Eye (tissue), 1 donor: ENCODE data around the gene TMEM132C.

ENCODE experiments used
- DNase-seq: peaks from one replicate; pipeline ENCODE4 v3.0.0-alpha.2; 2015

Gene TMEM132C

DNA sequence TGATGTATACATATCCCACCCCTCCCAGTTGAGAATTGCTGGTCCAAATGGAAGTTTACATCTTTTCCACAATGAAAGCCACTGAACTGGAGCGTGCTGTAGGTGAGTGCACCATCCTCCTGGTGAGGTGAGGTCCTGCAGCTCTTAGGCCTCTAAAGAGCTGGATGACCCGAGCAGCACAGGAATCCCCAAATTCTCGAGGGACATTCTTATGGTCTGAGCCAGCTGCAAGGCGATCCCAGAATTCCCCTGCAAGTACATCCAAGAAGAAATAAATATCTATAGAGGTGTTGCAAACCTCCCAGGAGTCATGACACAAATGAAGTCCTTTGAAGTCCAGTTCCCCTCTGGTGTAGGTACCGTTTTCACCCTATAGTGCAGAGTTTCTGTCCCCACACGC lies 24.0 kb downstream of the TMEM132C start:
- no peak for DNase-seq

GRCh38 chr12:128298091-128298748 lies 31.2 kb downstream of the TMEM132C start:
- DNase-seq, result no peak

- no peak for DNase-seq
Observed at GRCh38 chr12:128305336-128305892, 38.4 kb downstream of the TMEM132C start.

- DNase-seq, result no peak
Observed at GRCh38 chr12:128307791-128308190, 40.8 kb downstream of the TMEM132C start.

GRCh38 chr12:128312661-128313060 lies 45.7 kb downstream of the TMEM132C start:
- DNase-seq, result peak; percentile 65

DNA sequence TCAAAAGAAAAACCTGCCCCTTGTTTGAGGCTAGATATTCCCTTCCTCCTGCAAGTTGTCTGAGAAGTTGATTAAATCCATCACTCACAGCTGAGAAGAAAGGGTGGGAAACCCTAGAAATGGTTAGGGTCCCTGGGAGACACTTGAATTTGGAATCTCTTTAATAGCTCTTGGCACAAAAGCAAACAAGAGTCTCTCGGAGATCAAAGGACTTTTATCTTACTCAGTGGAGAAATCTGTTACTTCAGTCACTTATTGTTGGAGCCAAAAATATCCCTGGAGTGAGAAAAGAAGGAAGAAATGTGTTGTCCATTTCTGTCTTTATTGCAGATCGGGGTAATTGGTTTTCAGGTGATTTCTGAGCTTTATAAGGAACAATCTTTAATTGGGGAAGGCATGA lies 47.0 kb downstream of the TMEM132C start:
- DNase-seq, result peak; percentile 44

- DNase-seq, result no peak
Observed at GRCh38 chr12:128314611-128315010, 47.6 kb downstream of the TMEM132C start.

DNA sequence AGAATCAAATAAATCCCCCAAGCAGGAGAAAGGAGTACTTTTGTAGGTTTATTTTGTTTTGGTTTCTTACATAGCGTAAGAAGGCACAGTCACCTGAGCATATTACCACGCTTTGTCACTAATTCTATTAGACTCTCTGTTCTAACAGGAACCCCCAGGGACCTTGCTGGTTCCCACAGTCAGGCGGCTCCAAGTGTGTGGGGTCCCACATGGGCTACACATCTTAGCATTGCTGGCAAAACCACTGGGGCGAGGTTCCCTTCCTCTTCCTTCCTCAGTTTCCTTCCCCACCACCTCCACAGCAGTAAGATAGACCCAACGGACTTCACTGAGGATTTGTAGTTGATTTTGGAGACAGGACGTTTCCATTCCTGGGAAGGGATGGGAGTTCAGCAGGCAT lies 49.1 kb downstream of the TMEM132C start:
- DNase-seq, result no peak

DNA sequence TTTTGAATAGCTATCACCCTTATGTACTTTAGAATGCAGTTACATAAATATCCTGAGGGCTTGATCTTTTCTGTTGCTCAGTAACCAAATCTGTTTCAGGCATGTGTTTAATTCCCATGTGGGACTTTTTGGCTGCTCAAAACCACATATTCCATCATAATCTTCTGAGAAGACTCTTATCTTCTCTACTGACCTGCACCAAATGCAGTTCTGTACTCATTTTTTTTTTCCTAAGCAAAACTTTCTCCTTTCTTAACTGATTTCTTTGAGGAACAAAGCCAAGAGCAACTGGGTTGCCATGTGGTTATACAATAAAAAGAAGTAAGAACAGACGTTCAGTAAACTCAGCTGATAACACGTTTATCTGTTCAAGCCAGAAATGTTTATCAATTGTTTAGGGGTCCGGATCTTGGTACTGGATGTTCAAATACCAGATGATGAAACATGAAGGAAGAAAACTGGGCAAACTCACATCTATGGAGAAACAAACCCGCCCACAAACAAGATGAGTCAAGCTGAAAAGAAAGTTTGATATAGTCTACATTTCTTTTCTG lies 50.1 kb downstream of the TMEM132C start:
- no peak for DNase-seq

DNA sequence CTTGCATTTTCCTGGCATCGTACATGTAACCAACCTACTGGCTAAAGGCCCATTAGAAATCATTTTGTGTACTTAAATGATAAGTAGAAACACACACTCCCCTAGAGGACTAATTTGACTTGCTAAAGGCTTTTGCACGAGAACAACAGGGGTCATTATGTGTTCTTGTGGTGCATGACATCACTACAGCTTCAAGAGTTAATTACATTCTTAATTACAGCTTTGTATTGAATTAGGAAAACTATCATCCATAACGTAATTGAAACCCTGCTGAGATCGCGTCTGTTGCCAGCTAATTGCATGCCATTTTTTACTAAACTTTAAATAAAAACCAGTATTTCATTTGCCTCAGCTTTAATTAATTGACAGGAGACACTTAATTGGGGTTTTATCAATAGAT lies 51.4 kb downstream of the TMEM132C start:
- DNase-seq, result no peak

GRCh38 chr12:128318946-128319345 lies 52.0 kb downstream of the TMEM132C start:
- no peak for DNase-seq

- DNase-seq, result no peak
Observed at GRCh38 chr12:128322341-128322740, 55.4 kb downstream of the TMEM132C start.

DNA sequence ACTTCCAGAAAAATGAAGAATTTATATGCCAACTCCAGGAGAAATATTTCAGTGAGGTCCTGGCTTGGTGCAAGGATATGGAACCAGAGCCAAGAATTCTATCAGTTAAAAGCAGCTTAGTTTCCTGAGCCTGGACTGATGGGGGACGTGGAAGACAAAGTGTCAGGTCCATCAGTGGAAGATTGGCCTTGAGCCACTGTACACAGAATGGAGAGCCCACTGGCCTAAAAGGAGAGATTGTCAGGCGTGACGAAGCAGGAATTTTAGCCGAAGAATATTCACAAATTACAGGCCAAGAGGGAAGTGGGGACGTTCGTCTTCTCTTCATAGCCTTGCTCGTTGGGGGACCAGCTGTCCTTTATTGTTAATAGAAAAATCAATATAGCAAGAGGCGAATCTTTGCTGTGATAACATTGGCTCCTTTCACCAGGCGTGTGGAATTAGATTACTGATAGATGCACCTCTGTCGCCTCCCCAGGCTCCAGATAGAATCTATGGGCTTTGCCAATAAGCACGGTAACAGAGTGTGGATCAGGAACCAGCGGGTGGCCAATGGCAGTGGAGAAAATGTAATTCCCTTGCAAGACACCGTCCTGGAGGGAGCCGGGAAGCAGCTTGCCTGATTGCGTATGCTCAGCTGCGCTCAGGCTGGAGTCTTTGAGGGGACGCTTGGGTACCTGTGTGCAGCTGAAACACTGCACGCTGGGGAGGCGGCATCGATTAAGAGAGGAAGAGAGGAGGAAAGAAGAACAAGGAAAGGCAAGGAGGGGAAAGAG lies 56.4 kb downstream of the TMEM132C start:
- DNase-seq, result peak; percentile 75

DNA sequence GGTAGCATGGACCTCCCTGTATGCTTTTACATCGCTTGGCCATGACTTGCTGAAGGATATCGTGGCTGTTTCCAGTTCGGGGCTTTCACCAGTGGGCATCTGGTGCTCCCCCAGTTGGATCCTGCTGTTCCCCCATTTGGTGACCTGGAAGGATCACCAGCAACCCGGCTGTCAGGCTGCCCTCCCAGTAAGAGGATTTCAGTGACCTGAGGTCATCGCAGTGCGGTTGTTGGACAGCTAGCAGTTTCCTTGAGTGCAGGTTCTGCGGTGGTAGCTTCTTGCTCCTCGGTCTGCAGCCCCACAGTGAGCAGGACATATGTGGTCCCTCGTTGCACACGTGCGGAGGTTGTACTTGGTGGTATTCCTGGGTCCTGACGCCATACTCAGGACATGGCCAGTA lies 58.7 kb downstream of the TMEM132C start:
- DNase-seq, result no peak

DNA sequence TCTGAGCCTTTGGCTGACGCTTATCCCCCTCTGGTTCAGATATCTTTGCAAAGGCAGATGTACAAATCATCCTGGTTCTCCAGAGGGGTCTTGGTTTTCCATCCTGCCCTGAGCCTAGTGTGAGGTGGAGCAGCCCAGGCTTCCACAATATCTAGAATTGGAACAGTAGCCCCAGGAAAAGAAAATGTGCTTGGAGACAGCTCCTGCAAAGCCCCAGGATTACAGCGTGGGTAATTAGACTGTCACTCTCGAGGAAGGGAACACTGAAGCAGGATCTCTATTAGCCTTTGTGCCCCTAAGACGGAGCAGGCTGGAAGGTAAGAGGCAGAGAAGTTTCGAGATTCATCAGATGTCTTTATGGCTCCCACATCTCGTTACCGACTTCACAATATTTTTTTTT lies 59.4 kb downstream of the TMEM132C start:
- DNase-seq, result peak; percentile 55

GRCh38 chr12:128328961-128329360 lies 62.0 kb downstream of the TMEM132C start:
- DNase-seq, result peak; percentile 21

- DNase-seq, result no peak
Observed at GRCh38 chr12:128336204-128337070, 69.5 kb downstream of the TMEM132C start.

GRCh38 chr12:128337071-128337345 lies 70.0 kb downstream of the TMEM132C start:
- peak; percentile 63 for DNase-seq

GRCh38 chr12:128337431-128338170 lies 70.6 kb downstream of the TMEM132C start:
- DNase-seq, result peak; percentile 81

GRCh38 chr12:128338386-128339125 lies 71.6 kb downstream of the TMEM132C start:
- DNase-seq, result peak; percentile 79

DNA sequence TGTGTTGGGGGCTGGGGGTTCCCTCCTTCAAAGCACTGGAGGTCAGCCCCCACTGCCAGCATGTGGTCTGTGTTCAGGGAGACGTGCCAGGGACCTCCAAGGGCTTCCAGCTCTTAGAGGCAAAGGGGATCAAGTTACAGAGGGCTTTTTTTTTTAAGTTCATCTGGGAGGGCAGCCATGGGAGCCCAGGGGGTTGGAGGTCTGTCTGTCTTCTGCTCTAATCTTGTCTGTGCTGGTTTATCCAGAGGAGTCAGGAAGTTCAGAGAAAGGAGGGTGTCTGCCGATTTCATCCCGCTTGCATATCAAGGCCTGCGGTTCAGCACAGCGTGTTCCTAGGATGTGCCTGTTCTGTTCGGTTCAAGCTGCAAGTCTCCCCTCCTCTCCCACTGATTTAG lies 72.2 kb downstream of the TMEM132C start:
- no peak for DNase-seq

GRCh38 chr12:128339631-128340030 lies 72.7 kb downstream of the TMEM132C start:
- peak; percentile 17 for DNase-seq
